ENCODE data around the gene UNC5A. TPM values are rescaled to one million over a fixed set of nuclear protein-coding genes. Genes with fewer than 3 reads are reported as not detected.

The UNC5A gene
- total and polyA plus RNA-seq, 2 of the 8 experiments (the other 6 are each of a cell fraction or from before 2014, with no cell fraction given), result 4.0 to 7.6 TPM

GRCh38 chr5:176921714-176922113 lies 111.4 kb downstream of the UNC5A start:
- Histone ChIP-seq H2BK20ac (ENCODE audit: low read length) (no peak overlapping the region), H2AK5ac (ENCODE audit: low read depth, low read length) (no peak overlapping the region), H4K8ac (ENCODE audit: extremely low read depth, insufficient read depth, low read length) (no peak overlapping the region), H3K79me2 (ENCODE audit: control insufficient read depth in 1 of 2, insufficient read depth in 2 of 2, low read length in 2 of 2) (no peaks in the 10 kb centered on the region; a peak in 1 of 4 replicates), H3K36me3 (ENCODE audit: control insufficient read depth in 2 of 4, insufficient read depth in 4 of 4, low read length in 3 of 4) (peaks cover 0 to 2% (median 0%) of the 10 kb centered on the region in 4 experiments; a peak in 3 of 8 replicates), H2BK12ac (ENCODE audit: low read depth, low read length) (no peak overlapping the region), H4K20me1 (replicated peaks in 1 of 2; ENCODE audit: control insufficient read depth in 1 of 2, insufficient read depth in 2 of 2, low read length in 2 of 2) (no peaks in the 10 kb centered on the region), H2BK120ac (replicated peaks; ENCODE audit: low read depth, low read length) (no peak overlapping the region), H3K23ac (ENCODE audit: insufficient read length) (no peak overlapping the region), H2BK15ac (ENCODE audit: low read length) (no peak overlapping the region), H3K9me3 (ENCODE audit: insufficient read depth in 2 of 2, low read depth in 1 of 2, low read length in 1 of 2) (no peaks in the 10 kb centered on the region), H3K23me2 (ENCODE audit: low read depth, low read length) (no peaks in the 10 kb centered on the region), H3K27ac (ENCODE audit: low read depth, low read length) (no peak overlapping the region), H3K4ac (replicated peaks; ENCODE audit: insufficient read length, low read depth, low read length) (no peak overlapping the region), H3K18ac (ENCODE audit: extremely low read depth, low read length) (no peak overlapping the region), H2AFZ (ENCODE audit: low read length) (no peak overlapping the region), H3K9ac (replicated peaks in 1 of 4; ENCODE audit: extremely low read depth in 1 of 4, low read depth in 3 of 4, low read length in 3 of 4) (no peak overlapping the region), H3K27me3 (replicated peaks in 1 of 4; ENCODE audit: control insufficient read depth in 3 of 4, extremely low read depth in 1 of 4, insufficient read depth in 3 of 4, low read length in 3 of 4) (no peaks in the 10 kb centered on the region), H3K4me3 (ENCODE audit: extremely low read depth in 1 of 4, insufficient read depth in 2 of 4, low read depth in 3 of 4, low read length in 4 of 4) (no peak overlapping the region), H4K91ac (replicated peaks; ENCODE audit: insufficient read length, low read length) (no peak overlapping the region), H2BK5ac (ENCODE audit: low read depth, low read length) (no peak overlapping the region), H3K56ac (replicated peaks; ENCODE audit: insufficient read length, low read depth, low read length) (no peak overlapping the region), H3K14ac (ENCODE audit: insufficient read length) (no peak overlapping the region), H3K79me1 (ENCODE audit: low read depth, low read length) (no peaks in the 10 kb centered on the region), H4K5ac (ENCODE audit: insufficient read length, low read depth, low read length) (no peak overlapping the region), H3K4me1 (replicated peaks in 1 of 4; ENCODE audit: control insufficient read depth in 3 of 4, insufficient read depth in 4 of 4, low read length in 3 of 4) (no peaks in the 10 kb centered on the region), H3K4me2 (ENCODE audit: insufficient read depth in 1 of 2, low read depth in 2 of 2, low read length in 2 of 2) (no peak overlapping the region)
- CTCF ChIA-PET (ENCODE audit: partially characterized antibody), result interaction anchor here (0.5 to 1.2 kb wide), 3 partner anchors 12 to 568 kb away, joined by 3 read pairs; no protein-coding TSS in a partner anchor
- no peak for DNase-seq (ENCODE audit: low read depth in 1 of 2, low spot score in 2 of 2)
- WGBS, 2 experiments (ENCODE audit: extremely low coverage in 1 of 2, insufficient coverage in 1 of 2, insufficient read length in 1 of 2, insufficient replicate concordance in 2 of 2, low coverage in 1 of 2, low lambda C conversion rate in 2 of 2, missing lambda C conversion rate in 1 of 2), result 86% methylated on average over 3 of the region's 3 CpGs; no CpG with 5 or more reads in 1 of the 2 experiments
- POLR2A ChIA-PET (ENCODE audit: partially characterized antibody), result no interaction called here
- no peak for FAIRE-seq
- TF ChIP-seq CBX8 (IDR thresholded peaks at IDR 0.05; ENCODE audit: borderline replicate concordance, low read depth, low read length) (no peak), RXRA (IDR thresholded peaks at IDR 0.05; ENCODE audit: insufficient read depth, low read depth, low read length) (no peak), MAX (IDR thresholded peaks at IDR 0.05) (no peak), SP2 (IDR thresholded peaks at IDR 0.05; ENCODE audit: low read length) (no peak), TAF1 (IDR thresholded peaks at IDR 0.05; ENCODE audit: low read depth, low read length) (no peak), SAP30 (IDR thresholded peaks at IDR 0.05; ENCODE audit: insufficient read depth, insufficient replicate concordance, low read length) (no peak), KDM4A (IDR thresholded peaks at IDR 0.05; ENCODE audit: low read depth, low read length, severe bottlenecking) (no peak), TBP (IDR thresholded peaks at IDR 0.05; ENCODE audit: low read depth, low read length) (no peak), BCL11A (IDR thresholded peaks at IDR 0.05; ENCODE audit: low read depth in 2 of 2, low read length in 2 of 2) (no peak), POLR2AphosphoS5 (IDR thresholded peaks at IDR 0.05; ENCODE audit: low read depth, low read length) (no peak), POLR2A (IDR thresholded peaks at IDR 0.05; ENCODE audit: control extremely low read depth in 1 of 2, low read depth in 2 of 2, low read length in 2 of 2) (no peak), CREB1 (IDR thresholded peaks at IDR 0.05) (no peak), ZNF274 (IDR thresholded peaks at IDR 0.05; ENCODE audit: borderline replicate concordance, extremely low read depth, low read length) (no peak), RBBP5 (IDR thresholded peaks at IDR 0.05; ENCODE audit: borderline replicate concordance, low read depth, low read length) (no peak), JUN (IDR thresholded peaks at IDR 0.05; ENCODE audit: low read depth, low read length) (no peak)

Measured in H1 (cell line).